Measurements from ENCODE around the gene CELF4. TPM values are rescaled to one million over a fixed set of nuclear protein-coding genes. Genes with fewer than 3 reads are reported as not detected.

The CELF4 gene
- total RNA-seq, 2 donors from 2014 or later = not detected

DNA sequence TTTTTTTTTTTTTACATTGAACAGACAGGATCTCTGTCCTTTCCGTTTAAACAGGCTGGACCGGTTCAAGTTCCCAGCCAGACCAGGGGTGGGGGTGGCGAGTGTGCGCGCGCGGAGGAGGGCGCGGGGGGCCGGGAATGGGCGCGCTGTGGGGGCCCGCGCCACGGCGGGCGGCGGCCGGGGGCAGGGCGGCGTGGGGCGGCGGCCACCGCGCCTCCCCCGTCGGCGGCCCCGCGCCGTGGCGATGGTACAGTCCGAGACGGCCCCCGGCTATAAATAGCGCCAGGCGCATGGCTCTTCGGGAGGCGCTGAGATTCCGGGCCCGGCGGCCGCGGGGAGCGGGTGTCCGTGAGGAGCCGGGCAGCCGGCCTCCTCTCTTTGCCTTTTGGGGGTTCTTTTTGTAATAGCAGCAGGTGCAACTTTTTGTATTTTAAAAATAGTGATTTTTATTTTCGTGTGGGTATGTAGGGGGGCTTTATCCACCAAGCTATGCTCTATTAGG lies 430 bp upstream of the CELF4 start:
- ATAC-seq (replicated peaks) = no peak
- no peaks in the 10 kb centered on the region for H3K36me3 Mint-ChIP-seq (ENCODE audit: low read depth)
- peaks cover 68% of the 10 kb centered on the region for H3K27me3 Mint-ChIP-seq
- peak overlapping the region; percentile 44 for H3K4me3 Mint-ChIP-seq
- H3K27ac Mint-ChIP-seq = no peak overlapping the region
- H3K4me1 Mint-ChIP-seq = peaks cover 4% of the 10 kb centered on the region
- H3K9me3 Mint-ChIP-seq = no peaks in the 10 kb centered on the region

DNA sequence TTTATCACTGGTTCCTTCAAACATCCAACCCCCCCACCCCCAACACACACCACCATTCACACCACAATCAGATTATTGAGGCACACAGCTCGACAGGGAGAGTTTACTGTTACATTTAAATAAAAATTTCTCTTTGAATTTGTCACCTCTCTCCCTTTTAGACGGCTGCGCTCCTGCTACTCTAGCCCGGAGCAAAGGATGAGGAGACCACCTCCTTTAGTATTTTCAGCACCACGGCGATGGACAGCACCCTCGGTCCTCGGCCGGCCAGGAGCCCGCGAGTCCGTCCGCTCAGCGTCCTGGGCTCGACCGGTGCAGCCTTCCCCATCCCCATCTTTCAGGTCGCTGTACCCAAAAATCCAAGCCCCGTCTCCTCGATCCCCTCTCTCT lies 892 bp downstream of the CELF4 start:
- Mint-ChIP-seq H3K27me3 (peaks cover 55% of the 10 kb centered on the region), H3K4me1 (peaks cover 4% of the 10 kb centered on the region), H3K27ac (no peak overlapping the region), H3K9me3 (no peaks in the 10 kb centered on the region), H3K36me3 (ENCODE audit: low read depth) (no peaks in the 10 kb centered on the region), H3K4me3 (no peak overlapping the region)
- no peak for ATAC-seq (replicated peaks)

DNA sequence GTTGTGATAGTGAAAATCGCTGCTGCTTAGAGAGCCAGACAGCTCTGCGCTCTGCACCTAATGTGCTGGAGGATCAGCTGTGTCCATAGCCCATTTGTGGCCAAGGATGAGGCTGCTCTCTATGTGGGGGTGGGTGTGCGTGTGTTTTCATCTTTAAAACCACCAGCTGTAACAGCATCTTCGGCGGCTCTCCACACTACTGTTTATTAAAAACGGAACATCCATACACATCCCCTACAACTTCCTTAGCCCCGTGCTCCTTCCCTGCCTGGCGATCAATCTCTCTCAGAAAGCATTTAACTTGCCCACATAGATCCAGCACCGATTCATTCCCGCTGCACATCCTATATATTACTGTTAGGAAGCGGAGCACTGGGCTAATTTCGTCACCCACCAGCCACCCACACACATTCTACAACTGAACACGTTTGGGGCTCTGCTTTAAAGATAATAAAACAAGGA lies 1.6 kb downstream of the CELF4 start:
- no peak overlapping the region for H3K4me3 Mint-ChIP-seq
- no peak for ATAC-seq (replicated peaks)
- no peak overlapping the region for H3K27ac Mint-ChIP-seq
- H3K27me3 Mint-ChIP-seq = peaks cover 47% of the 10 kb centered on the region
- H3K9me3 Mint-ChIP-seq = no peaks in the 10 kb centered on the region
- peaks cover 4% of the 10 kb centered on the region for H3K4me1 Mint-ChIP-seq
- H3K36me3 Mint-ChIP-seq (ENCODE audit: low read depth) = no peaks in the 10 kb centered on the region

DNA sequence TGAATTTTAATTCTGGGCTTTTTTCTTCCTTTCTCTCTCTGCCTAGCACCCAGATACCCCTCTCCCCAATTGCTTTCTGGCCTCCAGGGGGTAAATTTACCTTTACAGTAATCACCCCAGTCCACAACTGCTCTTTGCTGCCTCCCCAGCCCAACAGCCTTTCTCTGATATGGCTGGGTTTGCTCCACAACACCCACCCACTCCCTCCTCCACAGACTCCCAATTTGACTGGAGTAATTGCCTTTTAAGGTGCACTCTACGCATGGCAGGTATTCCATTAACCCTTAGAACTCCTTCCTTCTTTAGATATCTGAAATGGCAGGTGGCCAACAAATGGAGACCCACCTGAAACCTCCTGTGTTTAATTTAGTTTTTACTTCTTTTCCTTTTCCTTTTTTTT lies 3.6 kb downstream of the CELF4 start:
- Mint-ChIP-seq H3K27ac (no peak overlapping the region), H3K4me3 (no peak overlapping the region), H3K36me3 (ENCODE audit: low read depth) (no peaks in the 10 kb centered on the region), H3K27me3 (peaks cover 39% of the 10 kb centered on the region), H3K4me1 (no peaks in the 10 kb centered on the region), H3K9me3 (no peaks in the 10 kb centered on the region)
- ATAC-seq (replicated peaks) = no peak

DNA sequence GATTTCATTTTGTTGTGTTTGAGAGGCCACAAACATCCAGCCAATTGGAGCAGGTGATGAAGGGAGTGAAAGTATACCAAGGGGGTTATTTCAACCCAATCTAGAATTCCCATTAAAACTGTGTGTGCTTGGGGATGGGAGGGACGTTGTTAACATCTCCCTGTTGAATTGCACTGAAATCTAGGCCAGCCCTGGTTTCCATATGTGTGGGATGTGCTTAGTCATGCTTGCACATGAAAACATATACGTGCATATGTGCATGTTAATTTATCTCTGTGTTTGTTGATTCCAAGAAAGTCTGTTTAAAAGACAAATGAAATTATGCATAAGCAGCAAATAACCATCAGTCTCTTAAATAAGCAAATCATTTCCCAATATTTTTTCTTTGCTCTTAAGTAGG lies 5.6 kb downstream of the CELF4 start:
- H3K27ac Mint-ChIP-seq = no peak overlapping the region
- H3K27me3 Mint-ChIP-seq = peaks cover 26% of the 10 kb centered on the region
- no peak overlapping the region for H3K4me3 Mint-ChIP-seq
- no peaks in the 10 kb centered on the region for H3K9me3 Mint-ChIP-seq
- H3K36me3 Mint-ChIP-seq (ENCODE audit: low read depth) = no peaks in the 10 kb centered on the region
- no peaks in the 10 kb centered on the region for H3K4me1 Mint-ChIP-seq
- ATAC-seq (replicated peaks) = no peak

DNA sequence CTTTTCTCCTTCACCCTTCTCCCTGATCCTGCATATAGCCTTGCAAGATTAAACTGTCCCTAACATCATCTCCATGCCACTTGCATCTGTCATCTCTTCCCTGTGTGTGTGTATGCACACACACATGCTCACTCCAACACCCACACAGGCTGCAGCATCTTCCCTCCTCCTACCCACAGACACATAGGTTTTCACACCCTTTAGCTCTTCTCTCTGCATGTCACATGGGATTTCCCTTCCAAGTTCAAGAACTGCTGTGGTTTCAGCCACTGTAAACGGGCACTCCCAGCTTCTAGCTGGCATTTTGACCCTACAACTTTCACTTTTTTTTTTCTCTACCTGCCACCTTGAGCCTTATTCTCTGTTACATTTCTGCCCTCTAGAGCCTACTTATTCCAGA lies 6.4 kb downstream of the CELF4 start:
- no peak for ATAC-seq (replicated peaks)
- Mint-ChIP-seq H3K4me1 (no peaks in the 10 kb centered on the region), H3K36me3 (ENCODE audit: low read depth) (no peaks in the 10 kb centered on the region), H3K9me3 (no peaks in the 10 kb centered on the region), H3K27ac (no peak overlapping the region), H3K27me3 (peaks cover 20% of the 10 kb centered on the region), H3K4me3 (no peak overlapping the region)

DNA sequence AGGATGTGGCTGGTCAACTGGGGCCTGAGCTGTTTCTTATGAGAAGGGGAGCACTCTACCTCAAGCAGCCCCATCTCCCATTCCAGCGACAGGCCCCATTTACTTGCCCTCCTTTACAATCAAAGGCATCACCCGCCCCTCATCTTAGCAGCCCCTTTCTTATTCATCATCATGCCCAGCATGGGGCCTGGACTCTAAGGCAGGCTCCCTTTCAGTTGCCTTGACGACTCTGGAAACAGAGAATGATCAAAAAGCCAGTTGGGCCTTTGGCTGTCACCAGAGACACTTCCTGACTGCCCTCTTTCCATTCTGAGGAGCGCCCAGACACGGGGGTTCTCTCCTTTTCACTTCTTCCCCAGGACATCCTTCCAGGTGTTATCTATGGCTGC lies 11.2 kb downstream of the CELF4 start:
- ATAC-seq (replicated peaks) = no peak
- no peaks in the 10 kb centered on the region for H3K36me3 Mint-ChIP-seq (ENCODE audit: low read depth)
- no peak overlapping the region for H3K4me3 Mint-ChIP-seq
- H3K27ac Mint-ChIP-seq = no peak overlapping the region
- H3K27me3 Mint-ChIP-seq = peaks cover 3% of the 10 kb centered on the region
- H3K4me1 Mint-ChIP-seq = no peaks in the 10 kb centered on the region
- H3K9me3 Mint-ChIP-seq = no peaks in the 10 kb centered on the region

DNA sequence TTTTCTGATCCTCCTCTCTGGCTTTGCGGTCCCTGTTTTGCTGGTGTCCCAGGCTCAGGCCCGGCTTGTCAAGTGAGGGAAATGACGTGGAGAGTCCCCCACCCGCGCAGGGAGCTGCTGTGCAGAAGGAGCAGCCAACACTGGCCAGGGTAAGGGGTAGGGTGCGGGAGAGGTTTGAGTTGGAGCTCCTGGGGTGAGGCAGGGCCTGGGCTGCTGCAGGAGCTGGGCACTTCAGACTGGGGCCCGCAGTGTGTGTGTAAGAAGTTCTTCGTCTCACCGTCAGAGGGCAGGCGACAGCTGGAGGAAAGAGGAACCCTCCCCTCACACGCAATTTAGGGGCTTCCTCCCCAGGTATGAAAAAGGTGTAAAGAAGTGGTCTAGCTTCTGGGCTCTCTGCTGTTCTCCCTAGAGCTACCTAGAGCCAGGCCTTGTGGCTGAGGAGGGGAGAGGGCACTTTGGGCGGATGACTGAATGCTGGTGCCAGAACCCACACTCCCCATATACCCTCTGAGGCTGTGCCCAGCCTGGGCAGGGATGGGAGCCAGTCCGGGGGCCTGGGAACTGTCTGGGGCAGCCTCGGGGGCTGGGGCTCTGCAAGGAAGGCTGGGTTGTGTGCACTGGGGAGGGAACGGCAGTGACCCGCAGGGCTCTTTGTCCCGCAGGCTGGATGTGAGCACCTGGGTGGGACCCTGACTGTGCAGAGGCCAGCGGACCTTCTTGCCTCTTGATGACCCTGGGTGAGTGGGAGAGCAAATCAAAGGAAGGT lies 11.8 kb downstream of the CELF4 start:
- Mint-ChIP-seq H3K4me3 (no peak overlapping the region), H3K9me3 (no peaks in the 10 kb centered on the region), H3K27me3 (peaks cover 3% of the 10 kb centered on the region), H3K27ac (no peak overlapping the region), H3K4me1 (no peaks in the 10 kb centered on the region), H3K36me3 (ENCODE audit: low read depth) (no peaks in the 10 kb centered on the region)
- no peak for ATAC-seq (replicated peaks)

DNA sequence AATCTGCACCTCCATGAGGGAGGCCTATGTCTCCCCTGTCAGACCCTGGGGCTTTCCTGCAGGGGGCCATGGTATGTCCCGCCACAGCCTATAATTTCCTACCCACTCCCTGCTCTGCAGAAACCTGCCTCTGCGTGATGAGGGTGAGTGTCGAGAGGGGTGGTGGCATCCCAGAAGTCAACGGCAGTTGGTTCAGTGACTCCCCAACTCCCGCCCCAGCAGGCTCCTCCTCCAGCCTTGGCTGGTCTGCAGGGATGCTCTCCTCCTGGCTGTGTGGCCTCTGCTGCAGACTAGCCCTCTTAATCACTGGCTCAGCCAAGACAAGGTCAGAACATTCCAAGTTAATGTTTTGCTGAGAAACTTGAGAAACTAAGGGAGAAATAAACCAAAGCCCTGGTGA lies 13.3 kb downstream of the CELF4 start:
- Mint-ChIP-seq H3K36me3 (ENCODE audit: low read depth) (no peaks in the 10 kb centered on the region), H3K4me3 (no peak overlapping the region), H3K9me3 (no peaks in the 10 kb centered on the region), H3K27me3 (peaks cover 5% of the 10 kb centered on the region), H3K27ac (no peak overlapping the region), H3K4me1 (no peaks in the 10 kb centered on the region)
- no peak for ATAC-seq (replicated peaks)

DNA sequence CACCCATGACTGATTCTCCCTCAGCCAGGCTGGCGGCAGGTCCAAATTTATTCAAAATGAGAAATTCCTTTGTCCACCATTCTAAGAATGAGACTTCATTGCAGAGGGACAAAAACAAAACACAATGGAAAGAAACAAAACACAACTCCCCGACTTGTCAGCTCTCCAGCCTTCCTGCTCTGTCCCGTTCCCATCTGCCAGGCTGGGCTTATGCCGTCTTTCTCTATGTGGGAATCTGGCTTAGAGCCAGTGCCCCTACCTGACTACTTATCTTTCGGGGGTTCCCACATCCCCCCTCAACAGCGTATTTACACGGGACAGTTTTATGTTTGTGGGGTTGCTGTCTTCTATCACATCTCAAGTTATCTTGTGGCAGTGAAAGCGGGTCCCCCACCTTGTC lies 13.8 kb downstream of the CELF4 start:
- H3K4me3 Mint-ChIP-seq = no peak overlapping the region
- no peak for ATAC-seq (replicated peaks)
- H3K4me1 Mint-ChIP-seq = no peaks in the 10 kb centered on the region
- peaks cover 5% of the 10 kb centered on the region for H3K27me3 Mint-ChIP-seq
- no peaks in the 10 kb centered on the region for H3K36me3 Mint-ChIP-seq (ENCODE audit: low read depth)
- H3K9me3 Mint-ChIP-seq = no peaks in the 10 kb centered on the region
- no peak overlapping the region for H3K27ac Mint-ChIP-seq

DNA sequence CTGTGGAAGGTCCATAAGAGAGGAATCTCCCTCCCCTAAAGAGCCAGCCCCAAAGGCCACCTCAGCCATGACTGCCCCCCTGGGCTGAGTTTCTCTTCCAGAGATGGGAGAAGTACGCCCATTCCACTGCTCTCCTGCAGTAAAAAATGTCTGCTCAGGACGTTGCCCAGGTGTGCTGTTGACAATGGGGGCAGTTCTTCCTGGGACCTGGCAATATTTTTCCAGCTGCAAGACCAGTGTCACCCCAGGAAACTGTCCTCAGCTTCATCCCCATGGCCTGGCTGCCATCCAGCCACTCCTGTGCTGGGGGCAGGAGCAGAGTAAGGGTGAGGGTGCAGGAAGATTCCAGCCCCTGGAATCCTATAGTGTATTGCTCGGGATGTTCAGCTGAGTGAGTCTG lies 14.3 kb downstream of the CELF4 start:
- Mint-ChIP-seq H3K27ac (no peak overlapping the region), H3K36me3 (ENCODE audit: low read depth) (no peaks in the 10 kb centered on the region), H3K4me1 (no peaks in the 10 kb centered on the region), H3K27me3 (peaks cover 5% of the 10 kb centered on the region), H3K4me3 (no peak overlapping the region), H3K9me3 (no peaks in the 10 kb centered on the region)
- no peak for ATAC-seq (replicated peaks)

DNA sequence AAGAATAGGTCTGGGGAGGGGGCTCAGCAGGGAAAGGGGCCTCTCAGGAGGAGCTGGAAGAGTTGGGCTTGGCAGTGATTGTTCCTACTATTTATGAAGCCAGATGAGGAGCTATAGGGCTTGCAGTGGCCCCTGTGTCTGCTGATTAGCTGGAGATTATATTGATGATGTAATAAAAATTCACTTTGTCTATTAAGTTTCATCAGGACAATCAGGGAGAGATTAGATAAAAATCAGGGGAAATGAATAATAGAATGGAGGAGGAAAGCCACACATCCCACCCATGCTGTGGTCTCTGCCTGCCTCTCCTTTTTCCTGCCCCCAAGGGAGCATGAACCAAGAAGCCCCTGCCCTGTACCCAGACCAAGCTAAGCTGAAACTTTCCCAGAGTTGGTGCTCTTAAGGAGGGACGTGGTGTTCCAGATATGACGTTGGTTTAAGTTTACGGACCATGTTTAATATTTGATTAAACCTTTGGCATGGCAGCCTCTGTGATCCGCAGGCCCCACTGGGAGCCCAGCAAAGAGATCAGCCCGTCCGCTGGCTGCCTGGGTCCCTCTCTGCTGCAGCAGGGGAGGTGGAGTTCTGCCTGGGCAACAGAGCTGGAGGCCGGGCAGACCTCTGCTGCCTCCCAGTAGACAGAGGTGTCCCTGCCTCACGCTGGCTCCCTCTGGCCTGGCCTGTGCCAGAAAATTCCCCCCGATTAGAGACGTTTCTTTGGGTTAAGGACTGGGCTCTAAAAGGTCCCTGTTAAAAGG lies 15.3 kb downstream of the CELF4 start:
- no peak for ATAC-seq (replicated peaks)
- Mint-ChIP-seq H3K9me3 (no peaks in the 10 kb centered on the region), H3K36me3 (ENCODE audit: low read depth) (no peaks in the 10 kb centered on the region), H3K4me1 (no peaks in the 10 kb centered on the region), H3K27ac (no peak overlapping the region), H3K4me3 (no peak overlapping the region), H3K27me3 (peaks cover 5% of the 10 kb centered on the region)

DNA sequence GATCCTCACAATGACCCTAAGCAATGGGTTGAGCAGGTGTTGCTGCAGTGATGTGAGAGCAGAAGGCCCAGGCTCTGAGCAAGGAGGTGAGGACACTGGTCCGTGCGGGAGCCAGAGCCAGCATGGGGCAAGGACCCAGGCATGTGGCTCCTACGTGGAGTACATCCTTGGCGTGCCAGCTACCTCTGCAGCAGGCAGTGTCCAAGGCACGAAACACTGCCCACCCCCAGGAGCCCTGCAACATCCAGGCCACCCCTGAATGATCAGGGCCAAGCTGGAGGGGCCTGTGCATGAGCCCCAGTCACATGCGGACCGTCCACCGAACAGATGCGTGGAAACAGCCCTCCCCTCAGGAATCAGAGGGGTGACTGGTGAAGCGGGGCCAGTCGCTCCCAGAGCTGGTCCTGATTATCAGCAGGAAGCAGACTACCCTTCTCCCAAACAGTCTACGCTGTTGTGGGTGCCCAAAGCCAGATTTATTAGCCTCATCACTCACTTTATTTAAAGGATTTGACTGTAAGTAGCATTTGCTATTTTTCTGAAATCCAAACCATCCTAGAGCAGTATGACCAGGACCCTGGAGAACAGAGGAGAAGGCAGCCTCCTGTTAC lies 16.8 kb downstream of the CELF4 start:
- H3K36me3 Mint-ChIP-seq (ENCODE audit: low read depth) = no peaks in the 10 kb centered on the region
- H3K4me3 Mint-ChIP-seq = no peak overlapping the region
- H3K27me3 Mint-ChIP-seq = peaks cover 5% of the 10 kb centered on the region
- no peaks in the 10 kb centered on the region for H3K9me3 Mint-ChIP-seq
- H3K4me1 Mint-ChIP-seq = no peaks in the 10 kb centered on the region
- H3K27ac Mint-ChIP-seq = no peak overlapping the region
- ATAC-seq (replicated peaks) = no peak

DNA sequence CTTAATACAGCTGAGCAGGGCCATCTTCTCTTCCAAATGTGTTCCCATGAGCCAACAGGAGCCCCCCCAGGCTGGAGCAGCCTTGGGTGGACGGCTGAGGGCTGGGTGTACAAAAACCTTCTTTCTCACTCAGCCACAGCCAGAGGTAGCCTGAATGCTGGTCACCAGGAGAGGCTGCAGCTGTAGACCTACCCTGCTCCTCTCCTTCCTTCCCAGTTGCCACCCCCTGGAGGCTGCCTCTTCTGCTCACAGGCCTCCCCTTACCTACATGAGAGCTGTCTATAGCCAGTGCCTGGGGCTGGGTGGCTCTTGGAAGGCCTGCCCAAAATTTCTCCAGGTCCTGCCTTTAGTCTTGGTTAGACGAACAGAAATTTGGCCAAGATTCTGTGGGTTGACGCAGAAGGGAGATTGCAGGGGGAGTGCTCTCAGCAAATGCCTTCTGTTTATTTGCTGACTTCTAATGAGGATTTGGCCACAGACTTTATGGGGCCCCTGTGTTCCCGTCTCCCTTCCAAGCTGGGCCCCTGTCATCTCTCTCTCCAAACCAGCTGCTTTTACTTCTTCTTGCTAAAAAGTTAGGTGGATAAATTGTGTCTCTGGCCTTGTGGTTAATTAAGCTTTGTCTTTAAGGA lies 18.3 kb downstream of the CELF4 start:
- H3K4me1 Mint-ChIP-seq = no peaks in the 10 kb centered on the region
- H3K27ac Mint-ChIP-seq = no peak overlapping the region
- H3K36me3 Mint-ChIP-seq (ENCODE audit: low read depth) = no peaks in the 10 kb centered on the region
- H3K27me3 Mint-ChIP-seq = peaks cover 5% of the 10 kb centered on the region
- ATAC-seq (replicated peaks) = no peak
- H3K4me3 Mint-ChIP-seq = no peak overlapping the region
- H3K9me3 Mint-ChIP-seq = no peaks in the 10 kb centered on the region

Measured in activated T-helper 17 cell treated with anti-CD3 and anti-CD28 coated beads, Interleukin-2, amount 50 U/mL, for 72 hours (primary cell).